ENCODE data around the gene HYDIN.
A peak's percentile ranks its signal among the peaks of the same experiment; 100 is the strongest.

HYDIN gene

DNA sequence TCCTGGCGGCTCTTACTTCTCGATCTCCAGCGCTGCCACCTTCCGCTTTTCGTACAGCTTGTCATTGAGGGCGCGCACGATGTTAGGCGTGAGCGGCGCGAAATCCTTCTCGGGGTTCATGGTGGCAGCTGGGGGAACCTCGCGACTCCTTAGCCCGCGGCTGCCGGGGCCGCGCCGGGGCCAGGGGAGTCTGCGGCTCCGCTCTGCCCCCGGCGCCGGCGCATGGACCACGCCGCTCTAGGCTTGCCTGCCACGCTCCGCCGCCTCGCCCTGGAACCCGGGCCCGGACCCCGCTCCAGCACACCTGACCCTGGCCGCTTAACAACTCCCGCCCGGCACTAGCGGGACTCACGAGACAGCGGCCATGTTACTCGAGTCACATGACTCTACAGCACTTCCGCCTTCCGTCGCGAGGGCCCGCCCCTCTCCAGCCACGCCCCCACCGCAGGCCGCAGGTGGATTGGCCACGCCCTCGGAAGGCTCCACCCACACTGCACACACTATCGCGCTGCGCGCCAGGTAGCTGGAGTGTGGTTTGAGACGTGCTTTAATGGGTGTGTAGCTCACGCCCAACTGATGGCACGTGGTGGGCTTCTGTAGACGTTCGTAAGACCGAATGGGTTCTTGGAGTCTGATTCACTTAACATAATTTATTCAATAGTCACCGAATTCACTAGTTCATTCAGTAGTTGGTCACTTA, 429.6 kb downstream of the HYDIN start, which contains the start of gene VAC14:
Gene VAC14, minus strand, starts transcription at position 378 of the 700 bp plus-strand sequence. Its CDS starts 258 bp downstream, at position 120.
- FAIRE-seq = peak; percentile 97
- peak; percentile 93 for DNase-seq (ENCODE audit: insufficient read length, low spot score)

DNA sequence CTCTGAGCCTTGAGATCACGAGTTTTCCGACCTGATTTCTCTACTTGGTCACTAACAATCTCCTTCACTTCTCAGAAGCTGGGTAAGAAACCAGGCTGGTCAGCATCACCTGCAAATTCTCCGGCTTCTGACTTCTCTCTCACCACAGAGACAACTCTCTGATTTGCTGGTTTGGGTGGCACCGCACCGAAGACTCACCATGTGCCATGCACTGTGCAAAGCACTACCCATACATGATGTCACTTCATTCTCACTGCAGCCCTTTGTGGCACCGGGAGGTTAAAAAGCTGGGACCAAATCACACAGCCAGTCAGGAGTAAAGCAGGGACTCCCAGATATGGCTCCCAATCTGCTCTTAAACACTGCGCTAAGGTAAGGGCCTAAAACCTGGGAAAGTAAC, 430.2 kb downstream of the HYDIN start:
- FAIRE-seq (no peak), DNase-seq (ENCODE audit: insufficient read length, low spot score) (no peak)

- FAIRE-seq = no peak
- DNase-seq (ENCODE audit: insufficient read length, low spot score) = no peak
These were observed 434.2 kb downstream of the HYDIN start for GRCh38 chr16:70796301-70796700.

DNA sequence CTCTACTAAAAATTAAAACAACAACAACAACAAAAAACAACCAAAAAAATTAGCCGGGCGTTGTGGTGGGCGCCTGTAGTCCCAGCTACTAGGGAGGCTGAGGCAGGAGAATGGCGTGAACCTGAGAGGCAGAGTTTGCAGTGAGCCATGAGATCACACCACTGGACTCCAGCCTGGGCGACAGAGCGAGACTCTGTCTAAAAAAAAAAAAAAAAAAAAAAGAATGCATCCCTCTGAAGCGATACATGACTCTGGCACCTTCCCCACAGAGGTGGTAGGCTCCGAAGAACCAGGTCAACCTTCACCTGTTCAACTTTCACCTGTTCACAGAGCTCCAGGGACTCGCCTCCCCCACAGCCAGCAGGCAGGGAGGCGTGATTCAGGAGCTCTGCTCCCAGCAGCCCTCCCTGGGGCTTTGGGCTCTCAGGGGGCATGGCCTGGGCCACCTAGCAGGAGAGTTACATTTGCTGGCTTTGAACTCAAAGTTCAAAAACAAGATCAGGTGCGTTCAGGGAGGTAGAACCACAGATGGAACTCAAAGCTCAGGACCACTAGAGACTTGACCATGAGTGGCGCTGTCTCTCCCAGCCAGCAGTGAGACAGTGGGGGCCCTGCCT, 435.1 kb downstream of the HYDIN start:
- DNase-seq (ENCODE audit: insufficient read length, low spot score) = no peak
- FAIRE-seq = no peak

DNA sequence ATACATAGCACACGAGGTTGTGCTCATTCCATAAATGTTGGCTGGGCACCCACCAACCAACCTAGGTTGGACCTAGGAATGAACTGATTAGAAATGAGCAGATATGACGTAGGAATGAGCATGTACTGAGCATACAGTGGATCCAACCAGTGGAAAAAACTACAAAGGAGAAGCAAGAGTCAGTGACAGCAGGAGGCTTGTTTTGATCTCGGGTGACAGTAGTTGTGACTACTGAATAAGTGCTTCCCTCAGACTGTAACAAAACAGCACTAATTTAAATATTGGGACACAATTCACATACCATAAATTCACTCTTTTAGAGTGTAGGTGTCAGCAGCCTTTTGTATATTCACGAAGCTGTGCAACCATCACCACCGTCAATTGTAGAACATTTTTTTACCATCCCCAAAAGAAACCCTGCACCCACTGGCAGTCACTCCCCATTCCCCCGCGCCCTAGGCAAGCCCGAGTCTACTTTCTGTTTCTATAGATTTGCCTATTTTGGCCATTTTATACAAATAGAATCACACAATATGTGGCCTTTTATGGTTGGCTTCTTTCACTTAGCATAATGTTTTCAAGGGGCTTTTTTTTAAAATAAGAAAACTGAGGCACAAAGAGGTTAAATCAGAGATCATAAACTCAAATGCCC, 436.5 kb downstream of the HYDIN start:
- DNase-seq (ENCODE audit: insufficient read length, low spot score) = no peak
- no peak for FAIRE-seq

DNA sequence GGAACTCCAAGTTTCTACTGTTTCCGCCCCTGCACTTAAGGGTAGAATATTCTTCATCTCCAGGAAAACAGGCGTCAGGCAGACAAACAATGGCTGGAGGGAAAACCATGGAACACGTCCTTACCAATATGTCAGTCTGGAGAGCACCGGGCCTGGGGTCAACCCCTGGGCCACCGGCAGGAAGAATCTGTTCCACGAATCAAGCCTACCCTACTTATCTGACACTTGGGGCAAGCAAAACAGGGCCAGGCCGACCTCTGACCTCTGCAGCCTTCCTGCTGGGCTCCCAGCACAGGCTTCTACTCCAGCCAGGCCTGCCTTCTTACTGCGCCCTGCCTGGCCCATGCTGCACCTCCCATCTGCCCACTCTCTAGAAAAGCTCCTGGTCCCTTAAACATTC, 439.7 kb downstream of the HYDIN start:
- no peak for DNase-seq (ENCODE audit: insufficient read length, low spot score)
- no peak for FAIRE-seq

DNA sequence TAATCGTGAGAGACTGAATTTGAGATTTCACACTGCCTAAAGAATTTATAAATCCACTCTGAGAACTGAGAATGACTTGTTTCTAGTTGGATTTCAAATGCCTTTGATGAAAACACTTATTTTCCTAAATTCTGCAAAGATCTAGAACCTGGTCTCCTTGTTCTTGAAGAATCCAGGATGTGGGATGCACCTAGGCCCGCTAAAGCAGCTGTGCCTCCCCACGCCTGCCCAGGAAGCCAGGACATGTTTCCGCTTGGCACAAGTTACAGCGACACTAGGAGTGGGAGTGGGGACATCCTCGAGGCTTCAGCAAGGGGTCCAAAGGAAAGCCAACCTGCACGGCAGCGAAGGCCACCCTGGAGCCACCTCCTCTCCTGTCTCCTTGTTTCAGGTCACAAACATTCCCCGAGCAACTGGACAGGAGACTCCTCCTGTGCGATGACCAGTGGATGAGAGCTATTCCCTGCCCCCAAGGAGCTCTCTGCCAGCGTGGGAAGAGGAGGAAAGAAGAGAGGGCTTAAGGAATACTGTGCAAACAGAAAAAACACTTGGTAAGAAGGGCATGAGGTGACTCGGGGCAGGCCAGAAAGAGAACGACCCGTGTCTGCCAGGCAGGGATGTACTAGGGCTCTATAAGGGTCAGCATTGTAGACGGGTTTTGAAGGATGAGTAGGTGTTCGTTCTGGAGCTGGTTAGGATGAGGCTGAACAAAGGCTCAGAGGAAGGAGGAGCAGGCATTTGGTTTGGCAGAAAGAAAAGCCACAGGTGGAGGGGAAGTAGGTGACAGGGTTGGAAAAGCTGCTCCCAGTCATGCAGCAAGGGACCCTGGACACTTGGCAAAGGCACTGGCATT, 440.7 kb downstream of the HYDIN start:
- DNase-seq (ENCODE audit: insufficient read length, low spot score) (no peak), FAIRE-seq (no peak)

DNA sequence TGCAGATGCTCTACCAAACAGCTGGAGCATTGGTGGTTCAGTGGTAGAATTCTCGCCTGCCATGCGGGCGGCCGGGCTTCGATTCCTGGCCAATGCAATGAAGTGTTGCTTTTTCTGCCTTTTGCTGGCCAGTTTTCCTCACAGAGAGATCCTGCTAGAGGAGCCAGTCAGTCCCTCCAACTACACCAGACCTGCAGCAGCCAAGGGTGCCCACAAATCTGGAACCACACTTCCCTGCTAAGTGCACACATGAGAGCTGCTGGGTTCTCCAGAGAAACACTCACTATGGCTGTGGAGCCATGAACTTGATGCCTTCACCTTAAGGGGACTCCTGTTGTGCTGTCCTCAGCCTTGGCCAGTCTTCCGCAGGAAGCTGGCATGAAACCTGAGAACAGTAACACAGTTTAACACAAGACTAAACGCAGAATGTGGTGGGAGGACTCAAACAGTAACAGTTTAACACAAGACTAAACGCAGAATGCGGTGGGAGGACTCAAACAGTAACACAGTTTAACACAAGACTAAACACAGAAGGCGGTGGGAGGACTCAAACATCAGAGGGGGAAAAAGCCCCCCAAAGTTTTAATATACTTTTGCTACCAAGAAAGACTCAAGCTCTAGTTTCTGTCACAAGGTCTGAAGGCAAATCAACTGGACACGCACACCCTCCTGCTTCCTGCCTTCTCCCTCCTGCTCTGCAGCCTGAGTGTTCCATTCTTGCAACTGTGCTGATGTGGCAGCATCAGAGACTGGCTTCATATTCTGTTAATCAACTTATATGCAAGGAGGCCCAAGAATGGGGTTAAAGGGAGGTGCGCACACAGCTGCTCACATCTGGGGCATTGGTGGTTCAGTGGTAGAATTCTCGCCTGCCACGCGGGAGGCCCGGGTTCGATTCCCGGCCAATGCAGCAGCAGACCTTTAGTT, 441.6 kb downstream of the HYDIN start:
- FAIRE-seq (no peak), DNase-seq (ENCODE audit: insufficient read length, low spot score) (no peak)

DNA sequence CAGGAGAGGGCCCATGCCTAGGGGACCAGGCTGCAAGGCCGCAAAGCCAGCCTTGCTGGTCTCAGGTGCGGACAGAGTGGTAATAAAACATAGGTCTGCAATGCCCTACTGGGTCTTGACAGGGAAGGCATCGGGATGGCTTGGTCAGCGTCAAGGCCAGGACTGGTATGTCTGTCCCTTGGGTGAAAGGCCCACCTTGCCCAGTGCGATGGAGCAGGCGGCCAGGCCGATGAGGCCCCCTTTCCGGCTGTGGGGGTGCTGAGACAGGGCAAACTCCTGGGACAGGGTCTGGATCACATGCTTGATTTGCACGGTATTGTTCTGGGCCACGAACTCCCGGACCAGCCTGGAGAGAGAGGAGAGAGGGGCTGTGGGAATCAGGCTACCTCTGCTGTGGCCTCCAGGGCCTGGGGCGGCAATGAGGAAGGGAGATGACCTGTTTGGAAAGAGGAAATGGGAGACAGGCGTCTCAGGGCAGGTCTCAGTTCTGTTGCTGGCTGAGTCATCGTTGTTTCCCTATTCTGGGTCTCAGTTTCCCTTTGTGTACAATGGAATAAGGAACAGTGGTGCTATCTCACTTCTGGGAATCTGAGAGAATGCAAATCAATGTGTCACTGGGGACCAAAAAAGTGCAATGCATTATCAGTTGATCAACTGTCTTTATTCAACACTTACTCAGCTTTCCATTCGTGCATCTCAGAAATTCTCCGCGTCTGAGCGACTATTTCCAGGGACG, 444.3 kb downstream of the HYDIN start:
- FAIRE-seq (no peak), DNase-seq (ENCODE audit: insufficient read length, low spot score) (no peak)

GRCh38 chr16:70784692-70785555, 445.6 kb downstream of the HYDIN start:
- FAIRE-seq (no peak), DNase-seq (ENCODE audit: insufficient read length, low spot score) (no peak)

DNA sequence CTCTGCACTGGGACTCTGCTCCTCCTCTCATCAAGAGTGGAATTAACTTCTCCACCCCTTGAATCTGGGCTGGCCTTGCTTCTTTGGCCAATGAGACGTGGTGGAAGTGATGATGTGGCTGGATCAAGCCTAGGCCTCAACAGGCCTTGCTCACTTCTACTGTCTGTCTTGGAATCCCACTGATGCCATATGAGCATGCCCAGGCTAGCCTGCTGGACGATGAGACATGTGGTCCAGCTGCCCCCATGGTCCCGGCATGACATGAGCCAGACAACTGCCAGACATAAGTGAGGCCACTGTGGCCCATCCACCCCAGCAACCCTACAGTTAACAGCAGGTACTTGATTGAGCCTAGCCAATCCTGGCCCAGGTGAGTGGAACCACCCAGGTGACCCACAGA, 448.3 kb downstream of the HYDIN start:
- no peak for FAIRE-seq
- no peak for DNase-seq (ENCODE audit: insufficient read length, low spot score)

DNA sequence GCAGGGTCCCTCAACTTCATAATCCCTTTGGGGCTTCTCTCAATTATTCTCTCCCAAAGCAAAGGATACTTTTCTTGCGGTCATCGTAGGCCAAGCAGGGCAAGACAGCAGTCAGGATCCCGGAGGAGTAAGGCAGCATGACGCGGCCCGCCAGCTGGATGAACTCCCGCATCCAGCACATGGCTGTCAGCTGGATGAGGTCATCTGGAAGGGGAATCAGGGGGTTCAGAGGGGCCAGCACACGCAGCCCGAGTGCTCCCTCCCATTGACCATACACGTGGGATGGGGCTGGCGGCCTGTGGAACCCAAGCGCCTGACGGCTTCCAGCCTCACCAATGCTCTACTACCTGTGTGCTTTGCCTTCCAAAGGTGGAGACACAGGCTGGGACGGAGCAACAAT, 448.7 kb downstream of the HYDIN start:
- no peak for DNase-seq (ENCODE audit: insufficient read length, low spot score)
- no peak for FAIRE-seq

DNA sequence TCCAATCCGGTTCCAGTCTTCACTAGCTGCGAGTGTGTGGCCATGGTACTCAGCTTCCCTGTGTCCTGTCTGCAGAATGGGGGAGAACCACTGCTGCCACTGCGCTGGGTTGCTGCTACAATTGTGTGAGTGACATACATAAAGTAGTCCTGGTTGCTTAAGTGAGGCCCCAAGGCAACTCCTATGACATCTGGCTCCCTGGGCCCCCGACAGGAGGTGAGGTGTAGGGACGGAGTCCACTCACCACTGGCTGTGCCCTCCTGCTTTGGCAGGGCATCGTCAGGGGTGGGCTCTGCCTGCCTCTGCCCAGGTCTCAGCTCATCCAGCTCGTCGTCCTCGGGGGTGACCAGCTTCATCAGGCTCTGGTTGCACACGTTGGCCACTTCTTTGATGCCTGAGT, 450.0 kb downstream of the HYDIN start:
- DNase-seq (ENCODE audit: insufficient read length, low spot score) (no peak), FAIRE-seq (no peak)

- no peak for DNase-seq (ENCODE audit: insufficient read length, low spot score)
- no peak for FAIRE-seq
These were observed 451.2 kb downstream of the HYDIN start for GRCh38 chr16:70779361-70779760.

- peak; percentile 76 for FAIRE-seq
- peak; percentile 52 for DNase-seq (ENCODE audit: insufficient read length, low spot score)
These were observed 451.6 kb downstream of the HYDIN start for GRCh38 chr16:70778901-70779309.

- DNase-seq (ENCODE audit: insufficient read length, low spot score) (no peak), FAIRE-seq (no peak)
These were observed 452.5 kb downstream of the HYDIN start for GRCh38 chr16:70777973-70778406.

- DNase-seq (ENCODE audit: insufficient read length, low spot score) (no peak), FAIRE-seq (no peak)
These were observed 453.0 kb downstream of the HYDIN start for GRCh38 chr16:70777496-70777895.

- FAIRE-seq (no peak), DNase-seq (ENCODE audit: insufficient read length, low spot score) (no peak)
These were observed 455.1 kb downstream of the HYDIN start for GRCh38 chr16:70775399-70775798.

Data from HTR-8/SVneo (cell line).